Measurements from ENCODE around the gene ROPN1.

- TF ChIP-seq CTCF (IDR thresholded peaks at IDR 0.05; ENCODE audit: low read length) (no peak), EZH2 (IDR thresholded peaks at IDR 0.05; ENCODE audit: borderline replicate concordance, low read length) (no peak)
Measured at GRCh38 chr3:124032311-124032880, 40.5 kb upstream of the ROPN1 start.
